K562 (cell line): ENCODE results near the gene GLRX5. TPM values are rescaled to one million over a fixed set of nuclear protein-coding genes. Genes with fewer than 3 reads are reported as not detected.

Experiments used
- ATF7 ChIP-seq: fragments of 450-650 bp; IDR thresholded peaks from 2 replicates; pipeline ENCODE4 v1.7.1; 2014; ENCODE audit warnings: mild to moderate bottlenecking, moderate library complexity
- BRF1 ChIP-seq: IDR thresholded peaks from 3 replicates; pipeline ENCODE4 v1.6.1; 2011; ENCODE audit warnings: borderline replicate concordance, mild to moderate bottlenecking; ENCODE audit not compliant: insufficient read length; ENCODE audit errors: extremely low read depth
- CAMTA2 ChIP-seq: fragments of 250-450 bp; sonication (Bioruptor Pico); conservative IDR thresholded peaks from 2 replicates; pipeline ENCODE4 v1.5.1; 2022
- CREM ChIP-seq: IDR thresholded peaks from 2 replicates; pipeline ENCODE4 v1.6.1; 2014; ENCODE audit warnings: antibody characterized with exemption, low read depth
- HDAC1 ChIP-seq, 2 experiments: fragments of 450-650 bp; IDR thresholded peaks; 2 replicates each; pipeline ENCODE4 v1.6.1; 2016 to 2017; ENCODE audit warnings: inconsistent platforms in 1 of 2, mild to moderate bottlenecking in 1 of 2, moderate library complexity in 1 of 2
- PHF20 ChIP-seq: fragments of 450-650 bp; IDR thresholded peaks from 2 replicates; pipeline ENCODE4 v1.6.1; 2018; ENCODE audit not compliant: partially characterized antibody
- ZBTB8A ChIP-seq: fragments of 450-650 bp; IDR thresholded peaks from 2 replicates; pipeline ENCODE4 v1.6.1; 2018; ENCODE audit warnings: mild to moderate bottlenecking, moderate library complexity; ENCODE audit not compliant: partially characterized antibody
- ZFPM2 ChIP-seq: fragments of 250-450 bp; sonication (Bioruptor Pico); IDR thresholded peaks from 2 replicates; pipeline ENCODE4 v1.5.1; 2022; ENCODE audit warnings: mild to moderate bottlenecking
- ZNF445 ChIP-seq: fragments of 250-450 bp; sonication (Bioruptor Pico); IDR thresholded peaks from 2 replicates; pipeline ENCODE4 v1.4.0; 2020; ENCODE audit warnings: low read depth, mild to moderate bottlenecking, moderate library complexity
- ZNF668 ChIP-seq: fragments of 250-450 bp; sonication (Bioruptor Pico); IDR thresholded peaks from 2 replicates; pipeline ENCODE4 v1.8.0; 2022; ENCODE audit warnings: mild to moderate bottlenecking, inconsistent platforms
- ZNF79 ChIP-seq: fragments of 250-450 bp; sonication (Bioruptor Pico); IDR thresholded peaks from 2 replicates; pipeline ENCODE4 v1.4.0; 2020; ENCODE audit warnings: low read depth, mild to moderate bottlenecking, moderate library complexity
- polyA plus RNA-seq, 8 experiments: library from polyadenylated mRNA; depleted of rRNA in 4 of 8; stranded (reverse) in 5 of 8; unstranded in 3 of 8; fragments of >200 nt; fragmentation: Nextera tagmentation in 2 of 8; fragmentation: Illumina TruSeq in 1 of 8; extraction: Ambion mirVana in 2 of 8; extraction: Trizol in 1 of 8; gene quantifications; 2 replicates each; pipeline versions ENCODE4 v1.2.1 to v1.2.3, GENCODE V29; 2011 to 2014; ENCODE audit warnings: inconsistent platforms in 1 of 8, missing spikeins in 1 of 8
- total RNA-seq, 7 experiments: library from RNA; depleted of rRNA in 6 of 7; stranded (reverse); fragments of >200 nt in 6 of 7; fragmentation: Illumina TruSeq in 2 of 7; extraction: Trizol in 2 of 7; gene quantifications; 2 replicates each; pipeline versions ENCODE4 v1.2.1 to v1.2.3, GENCODE V29; 2011 to 2021; ENCODE audit warnings: low replicate concordance in 1 of 7
- TF ChIP-seq, protein P1 (sequence below), 2 experiments: fragments of 450-650 bp in 1 of 2; sonication (generic) in 1 of 2; formaldehyde crosslinking in 1 of 2; IDR thresholded peaks; 2 replicates each; pipeline versions ENCODE4 v1.7.1 to v1.9.0; 2016 to 2022; ENCODE audit warnings: inconsistent platforms in 1 of 2, mild to moderate bottlenecking in 1 of 2, missing genetic modification reagents in 1 of 2
- TF ChIP-seq, protein P2 (sequence below): sonication (generic); formaldehyde crosslinking; IDR thresholded peaks from 2 replicates; pipeline ENCODE4 v1.8.1; 2023; ENCODE audit warnings: mild to moderate bottlenecking, missing genetic modification reagents

GLRX5 gene
- total and polyA plus RNA-seq, 9 of the 15 experiments (the other 6 are each of a cell fraction or from before 2014, with no cell fraction given), result 16.7 to 96.8 (median 66.8) TPM

DNA sequence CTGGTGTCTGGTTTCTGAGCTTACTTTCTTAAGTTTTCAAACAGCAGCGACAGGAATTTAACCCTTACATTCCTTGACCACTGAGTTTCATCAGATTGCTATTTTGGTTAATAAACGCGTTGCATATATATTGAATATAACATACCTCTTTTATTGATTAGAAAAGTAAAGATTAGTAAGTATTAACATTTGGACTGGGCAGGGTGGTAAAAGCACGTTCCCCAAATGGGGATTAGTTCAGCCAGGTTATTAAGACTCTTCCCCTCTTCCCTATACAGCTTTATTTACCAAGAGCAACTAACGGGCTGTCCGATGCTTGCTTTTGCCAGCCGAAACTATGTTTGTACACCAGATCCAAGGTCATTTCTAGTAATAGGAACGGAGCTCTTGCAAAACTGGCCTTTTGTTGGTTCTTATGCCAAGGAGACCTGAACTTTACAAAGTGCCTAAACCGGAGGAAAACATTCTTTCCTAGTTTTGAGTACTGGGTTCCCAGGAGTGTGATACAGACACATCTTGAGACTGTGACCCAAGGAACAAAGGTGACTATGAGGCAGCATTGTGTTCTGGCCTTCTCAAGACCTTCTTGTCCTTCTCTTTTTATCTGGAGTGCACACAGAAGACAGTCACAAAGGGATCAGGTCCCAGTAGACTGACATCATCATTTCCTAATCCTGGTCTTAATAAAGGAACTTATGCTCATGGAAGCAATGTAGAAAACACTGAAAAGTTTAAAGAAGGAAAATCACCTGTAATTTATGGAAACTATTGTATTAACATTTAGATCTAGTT is 2.6 kb downstream of the GLRX5 start (continued):
- TF ChIP-seq, protein P1, sequence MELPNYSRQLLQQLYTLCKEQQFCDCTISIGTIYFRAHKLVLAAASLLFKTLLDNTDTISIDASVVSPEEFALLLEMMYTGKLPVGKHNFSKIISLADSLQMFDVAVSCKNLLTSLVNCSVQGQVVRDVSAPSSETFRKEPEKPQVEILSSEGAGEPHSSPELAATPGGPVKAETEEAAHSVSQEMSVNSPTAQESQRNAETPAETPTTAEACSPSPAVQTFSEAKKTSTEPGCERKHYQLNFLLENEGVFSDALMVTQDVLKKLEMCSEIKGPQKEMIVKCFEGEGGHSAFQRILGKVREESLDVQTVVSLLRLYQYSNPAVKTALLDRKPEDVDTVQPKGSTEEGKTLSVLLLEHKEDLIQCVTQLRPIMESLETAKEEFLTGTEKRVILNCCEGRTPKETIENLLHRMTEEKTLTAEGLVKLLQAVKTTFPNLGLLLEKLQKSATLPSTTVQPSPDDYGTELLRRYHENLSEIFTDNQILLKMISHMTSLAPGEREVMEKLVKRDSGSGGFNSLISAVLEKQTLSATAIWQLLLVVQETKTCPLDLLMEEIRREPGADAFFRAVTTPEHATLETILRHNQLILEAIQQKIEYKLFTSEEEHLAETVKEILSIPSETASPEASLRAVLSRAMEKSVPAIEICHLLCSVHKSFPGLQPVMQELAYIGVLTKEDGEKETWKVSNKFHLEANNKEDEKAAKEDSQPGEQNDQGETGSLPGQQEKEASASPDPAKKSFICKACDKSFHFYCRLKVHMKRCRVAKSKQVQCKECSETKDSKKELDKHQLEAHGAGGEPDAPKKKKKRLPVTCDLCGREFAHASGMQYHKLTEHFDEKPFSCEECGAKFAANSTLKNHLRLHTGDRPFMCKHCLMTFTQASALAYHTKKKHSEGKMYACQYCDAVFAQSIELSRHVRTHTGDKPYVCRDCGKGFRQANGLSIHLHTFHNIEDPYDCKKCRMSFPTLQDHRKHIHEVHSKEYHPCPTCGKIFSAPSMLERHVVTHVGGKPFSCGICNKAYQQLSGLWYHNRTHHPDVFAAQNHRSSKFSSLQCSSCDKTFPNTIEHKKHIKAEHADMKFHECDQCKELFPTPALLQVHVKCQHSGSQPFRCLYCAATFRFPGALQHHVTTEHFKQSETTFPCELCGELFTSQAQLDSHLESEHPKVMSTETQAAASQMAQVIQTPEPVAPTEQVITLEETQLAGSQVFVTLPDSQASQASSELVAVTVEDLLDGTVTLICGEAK (IDR thresholded peaks at IDR 0.05), result peak; percentile 19; the same call in 1 of the 2 replicates
- TF ChIP-seq, protein P1 (CRISPR knock-in tag; IDR thresholded peaks at IDR 0.05), result no peak
- TF ChIP-seq ZFPM2 (CRISPR knock-in tag) (no peak), BRF1 (no peak), ZNF79 (CRISPR knock-in tag) (no peak), CREM (no peak), ZNF668 (no peak), PHF20 (no peak), HDAC1 (IDR thresholded peaks at IDR 0.05) (0 out of 4 replicates have a peak, but pooled peaks of 1 of the 2 experiments have one; percentile 19), ZBTB8A (no peak), CAMTA2 (CRISPR knock-in tag) (no peak), ZNF445 (no peak), ATF7 (peak; percentile 34; the same call in 1 of the 2 replicates)
- TF ChIP-seq, protein P2, sequence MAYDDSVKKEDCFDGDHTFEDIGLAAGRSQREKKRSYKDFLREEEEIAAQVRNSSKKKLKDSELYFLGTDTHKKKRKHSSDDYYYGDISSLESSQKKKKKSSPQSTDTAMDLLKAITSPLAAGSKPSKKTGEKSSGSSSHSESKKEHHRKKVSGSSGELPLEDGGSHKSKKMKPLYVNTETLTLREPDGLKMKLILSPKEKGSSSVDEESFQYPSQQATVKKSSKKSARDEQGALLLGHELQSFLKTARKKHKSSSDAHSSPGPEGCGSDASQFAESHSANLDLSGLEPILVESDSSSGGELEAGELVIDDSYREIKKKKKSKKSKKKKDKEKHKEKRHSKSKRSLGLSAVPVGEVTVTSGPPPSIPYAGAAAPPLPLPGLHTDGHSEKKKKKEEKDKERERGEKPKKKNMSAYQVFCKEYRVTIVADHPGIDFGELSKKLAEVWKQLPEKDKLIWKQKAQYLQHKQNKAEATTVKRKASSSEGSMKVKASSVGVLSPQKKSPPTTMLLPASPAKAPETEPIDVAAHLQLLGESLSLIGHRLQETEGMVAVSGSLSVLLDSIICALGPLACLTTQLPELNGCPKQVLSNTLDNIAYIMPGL (CRISPR knock-in tag), result no peak
